Measurements from ENCODE around the gene HOXA5. TPM values are rescaled to one million over a fixed set of nuclear protein-coding genes. Genes with fewer than 3 reads are reported as not detected.

The HOXA5 gene
- total RNA-seq, 2 donors from 2014 or later, result 9.6 to 18.7 TPM

DNA sequence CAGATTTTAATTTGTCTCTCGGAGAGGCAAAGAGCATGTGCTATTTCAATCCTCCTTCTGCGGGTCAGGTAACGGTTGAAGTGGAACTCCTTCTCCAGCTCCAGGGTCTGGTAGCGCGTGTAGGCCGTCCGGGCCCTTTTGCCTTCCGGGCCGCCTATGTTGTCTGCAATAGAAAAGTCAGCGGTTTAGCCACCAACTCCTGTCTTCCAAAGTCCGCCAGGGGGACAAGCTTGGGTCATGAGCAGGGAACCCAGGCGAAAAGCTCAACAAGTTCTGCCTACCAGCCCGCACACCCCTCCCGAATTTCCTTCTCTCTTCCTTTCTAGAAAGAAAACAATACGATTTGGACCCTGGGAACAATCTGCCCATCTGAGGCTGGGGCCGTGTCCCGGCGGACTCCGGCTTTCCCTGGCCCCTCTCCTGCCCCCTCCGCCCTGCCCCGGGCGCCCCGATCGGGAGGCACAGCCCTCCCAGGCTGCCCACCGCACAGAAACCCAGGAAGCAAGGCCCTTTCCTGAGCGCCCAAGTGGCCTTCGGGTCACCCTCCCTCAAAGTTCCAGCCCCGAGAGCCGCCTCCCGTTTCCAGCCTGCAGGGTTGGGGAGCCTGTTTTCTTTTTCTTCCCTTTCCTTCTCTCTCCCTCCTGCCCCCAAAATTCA is 1.4 kb downstream of the HOXA5 start:
- Histone ChIP-seq H3K9me3 (no peaks in the 10 kb centered on the region), H3K4me1 (peaks cover 12% of the 10 kb centered on the region), H3K27ac (peak overlapping the region; percentile 84), H3K27me3 (no peaks in the 10 kb centered on the region), H3K36me3 (no peaks in the 10 kb centered on the region), H3K9ac (ENCODE audit: low read depth in 2 of 2, low read length in 2 of 2) (peak overlapping the region; percentile 75 to 100), H3K4me3 (peak overlapping the region; percentile 43)
- TF ChIP-seq, protein P1, sequence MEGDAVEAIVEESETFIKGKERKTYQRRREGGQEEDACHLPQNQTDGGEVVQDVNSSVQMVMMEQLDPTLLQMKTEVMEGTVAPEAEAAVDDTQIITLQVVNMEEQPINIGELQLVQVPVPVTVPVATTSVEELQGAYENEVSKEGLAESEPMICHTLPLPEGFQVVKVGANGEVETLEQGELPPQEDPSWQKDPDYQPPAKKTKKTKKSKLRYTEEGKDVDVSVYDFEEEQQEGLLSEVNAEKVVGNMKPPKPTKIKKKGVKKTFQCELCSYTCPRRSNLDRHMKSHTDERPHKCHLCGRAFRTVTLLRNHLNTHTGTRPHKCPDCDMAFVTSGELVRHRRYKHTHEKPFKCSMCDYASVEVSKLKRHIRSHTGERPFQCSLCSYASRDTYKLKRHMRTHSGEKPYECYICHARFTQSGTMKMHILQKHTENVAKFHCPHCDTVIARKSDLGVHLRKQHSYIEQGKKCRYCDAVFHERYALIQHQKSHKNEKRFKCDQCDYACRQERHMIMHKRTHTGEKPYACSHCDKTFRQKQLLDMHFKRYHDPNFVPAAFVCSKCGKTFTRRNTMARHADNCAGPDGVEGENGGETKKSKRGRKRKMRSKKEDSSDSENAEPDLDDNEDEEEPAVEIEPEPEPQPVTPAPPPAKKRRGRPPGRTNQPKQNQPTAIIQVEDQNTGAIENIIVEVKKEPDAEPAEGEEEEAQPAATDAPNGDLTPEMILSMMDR (IDR thresholded peaks at IDR 0.05), result no peak
- peak; percentile 53 for DNase-seq
- intact Hi-C loops (cut with DNase I), result loop anchor here (5.0 kb wide), 1 partner anchor 35 kb away; no protein-coding TSS in a partner anchor

DNA sequence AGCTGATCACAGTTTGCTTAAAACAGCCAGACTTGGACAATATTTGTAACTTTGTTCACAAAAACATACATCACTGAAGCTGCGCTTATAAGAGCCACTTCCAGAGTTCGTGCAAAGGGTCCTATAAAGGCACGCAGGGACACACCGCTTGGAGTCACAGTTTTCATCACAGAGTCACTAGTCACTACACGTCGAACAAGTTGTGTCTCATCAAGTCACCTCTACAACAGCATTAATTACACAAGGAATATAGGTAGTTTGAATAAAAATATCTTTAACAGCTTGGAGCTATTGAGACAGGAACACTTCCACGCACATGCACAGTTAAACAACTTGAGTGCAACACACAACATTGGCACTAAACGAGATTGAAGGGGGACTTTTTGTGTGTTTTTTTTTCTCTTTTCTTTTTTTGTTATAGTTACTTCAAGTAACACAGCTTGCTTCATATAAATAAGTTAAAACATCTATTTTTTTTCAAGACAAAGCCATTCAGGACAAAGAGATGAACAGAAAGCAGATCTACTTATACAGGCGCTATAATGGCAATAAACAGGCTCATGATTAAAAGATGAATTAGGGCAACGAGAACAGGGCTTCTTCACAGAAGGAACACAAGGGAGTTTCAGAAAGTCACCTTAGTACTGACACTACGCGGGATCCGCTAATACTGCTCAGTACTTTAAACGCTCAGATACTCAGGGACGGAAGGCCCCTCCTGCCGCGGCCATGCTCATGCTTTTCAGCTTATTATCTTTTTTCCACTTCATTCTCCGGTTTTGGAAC is 2.2 kb downstream of the HOXA5 start:
- no peaks in the 10 kb centered on the region for H3K36me3 ChIP-seq
- intact Hi-C loops (cut with DNase I), result loop anchor here (5.0 kb wide), 1 partner anchor 34 kb away; no protein-coding TSS in a partner anchor
- peaks cover 9% of the 10 kb centered on the region for H3K4me1 ChIP-seq
- H3K9ac ChIP-seq (ENCODE audit: low read depth in 2 of 2, low read length in 2 of 2), result peak overlapping the region; percentile 75 to 100
- H3K9me3 ChIP-seq, result no peaks in the 10 kb centered on the region
- H3K27ac ChIP-seq, result peak overlapping the region; percentile 84
- no peaks in the 10 kb centered on the region for H3K27me3 ChIP-seq
- TF ChIP-seq, protein P1 (IDR thresholded peaks at IDR 0.05), result no peak
- DNase-seq, result peak; percentile 27
- H3K4me3 ChIP-seq, result peak overlapping the region; percentile 43

DNA sequence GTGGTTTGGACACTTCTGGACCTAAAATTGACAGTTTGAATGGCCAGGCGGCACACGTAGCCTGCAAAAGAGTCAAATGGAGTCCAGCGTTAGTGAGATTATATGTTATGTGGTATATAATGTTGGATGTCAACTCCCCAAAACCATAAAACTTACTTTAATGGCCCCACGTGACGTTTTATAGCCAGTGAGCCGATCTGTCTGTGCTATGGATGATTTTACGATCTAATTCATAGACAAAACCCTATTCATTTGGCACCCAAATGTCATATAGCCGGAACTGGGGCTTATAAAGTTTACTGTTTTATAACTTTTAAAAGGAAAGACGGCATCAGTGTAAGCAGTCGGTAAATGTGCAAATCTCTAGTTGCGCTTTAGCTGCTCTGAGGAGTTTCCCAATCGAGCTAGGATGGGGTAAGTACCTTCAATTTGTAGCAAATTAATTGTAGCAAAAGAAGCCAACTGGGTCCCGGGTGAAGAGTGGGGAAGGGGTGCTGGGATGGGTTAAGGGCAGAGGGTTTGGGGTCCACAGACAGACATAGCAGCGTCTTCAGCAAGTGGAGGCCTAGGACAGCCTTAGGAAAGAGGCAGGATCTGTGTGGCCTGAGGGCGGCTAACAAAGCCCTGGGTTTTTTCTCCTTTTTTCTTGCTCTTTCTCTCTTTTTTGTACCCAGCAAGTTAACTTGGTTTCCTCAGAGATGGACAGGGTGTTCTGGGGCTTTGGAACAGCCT is 3.2 kb downstream of the HOXA5 start:
- Histone ChIP-seq H3K4me3 (no peak overlapping the region), H3K9ac (ENCODE audit: low read depth in 2 of 2, low read length in 2 of 2) (peak overlapping the region; percentile 77 to 100), H3K27me3 (no peaks in the 10 kb centered on the region), H3K9me3 (no peaks in the 10 kb centered on the region), H3K4me1 (peaks cover 8% of the 10 kb centered on the region), H3K27ac (peak overlapping the region; percentile 84), H3K36me3 (no peaks in the 10 kb centered on the region)
- intact Hi-C loops (cut with DNase I), result loop anchor here (5.0 kb wide), 1 partner anchor 33 kb away; no protein-coding TSS in a partner anchor
- DNase-seq, result peak; percentile 87
- TF ChIP-seq, protein P1 (IDR thresholded peaks at IDR 0.05), result no peak

DNA sequence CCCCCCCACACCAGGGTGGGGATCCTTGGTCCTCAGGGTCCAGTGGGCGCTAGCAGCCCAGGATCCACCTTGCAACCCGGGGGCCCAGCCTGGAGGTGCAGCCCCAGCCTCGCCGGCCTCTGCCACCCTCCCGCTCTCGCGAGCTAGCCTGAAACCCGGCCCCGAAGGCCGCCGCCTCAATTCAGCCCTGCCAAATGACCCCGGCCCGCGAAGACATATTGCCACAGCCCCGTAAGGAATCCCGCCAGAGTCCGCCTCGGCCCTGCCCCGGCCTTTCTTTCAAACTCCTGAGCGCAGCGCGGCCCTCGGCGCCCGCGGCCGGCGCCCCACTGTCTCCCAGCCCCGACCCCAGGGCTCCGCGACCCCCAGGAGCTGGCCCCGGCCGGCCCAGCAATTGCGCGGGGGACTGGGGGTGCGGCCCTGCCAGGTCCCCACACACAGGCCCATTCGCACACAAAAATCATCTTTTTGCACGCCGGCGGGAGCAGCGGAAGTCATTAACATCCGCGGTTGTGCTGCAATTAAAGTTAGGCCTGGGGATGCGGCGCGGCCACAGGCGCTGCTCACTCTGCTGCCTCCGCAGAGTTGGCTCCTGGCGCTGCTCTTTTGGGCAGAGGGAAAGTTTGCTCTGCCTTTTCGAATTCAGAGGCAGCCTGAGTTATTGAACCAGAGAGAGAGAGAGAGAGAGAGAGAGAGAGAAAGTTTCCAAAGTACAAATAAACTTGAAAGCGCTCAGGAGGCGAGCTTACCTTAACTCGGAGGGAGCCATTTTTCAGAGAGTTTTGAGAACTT is 4.0 kb downstream of the HOXA5 start:
- Histone ChIP-seq H3K4me3 (peak overlapping the region; percentile 48), H3K27ac (peak overlapping the region; percentile 84), H3K36me3 (no peaks in the 10 kb centered on the region), H3K9ac (ENCODE audit: low read depth in 2 of 2, low read length in 2 of 2) (peak overlapping the region; percentile 58 to 77), H3K27me3 (no peaks in the 10 kb centered on the region), H3K4me1 (peaks cover 11% of the 10 kb centered on the region), H3K9me3 (no peaks in the 10 kb centered on the region)
- peak; percentile 52 for DNase-seq
- TF ChIP-seq, protein P1 (IDR thresholded peaks at IDR 0.05), result no peak
- intact Hi-C loops (cut with DNase I), result loop anchor here (5.0 kb wide), 1 partner anchor 32 kb away; no protein-coding TSS in a partner anchor

Measured in colonic mucosa (tissue), 4 donors.